Tibial artery (tissue), 4 donors: Measurements from ENCODE around the gene NCL.

Source experiments
- DNase-seq, 2 donors: peaks; one replicate each; pipeline ENCODE4 v3.0.0-alpha.2; 2019
- H3K27ac ChIP-seq, 2 donors: fragments of 200-600 bp; sonication (generic) in 1 of 2; 1 replicate in 1 of 2; 2 replicates in 1 of 2; pipeline ENCODE4 v1.5.1; 2018 to 2019; ENCODE audit warnings: mild to moderate bottlenecking in 1 of 2
- H3K27me3 ChIP-seq, 2 donors: fragments of 200-600 bp; sonication (generic) in 1 of 2; one replicate each; pipeline versions ENCODE4 v1.5.1 to v1.6.0; 2016 to 2019
- H3K36me3 ChIP-seq, 3 donors: fragments of 200-600 bp; sonication (generic) in 2 of 3; one replicate each; pipeline ENCODE4 v1.5.1; 2016 to 2019; ENCODE audit warnings: mild to moderate bottlenecking in 2 of 3
- H3K4me1 ChIP-seq, 4 donors: fragments of 200-600 bp; sonication (generic) in 2 of 4; 1 replicate in 3 of 4; 2 replicates in 1 of 4; pipeline ENCODE4 v1.5.1; 2016 to 2019
- H3K4me3 ChIP-seq, 2 donors: fragments of 200-600 bp; sonication (generic) in 1 of 2; 1 replicate in 1 of 2; 2 replicates in 1 of 2; pipeline ENCODE4 v1.5.1; 2018 to 2019; ENCODE audit warnings: mild to moderate bottlenecking in 2 of 2
- H3K9me3 ChIP-seq, 3 donors: fragments of 200-600 bp; sonication (generic) in 1 of 3; one replicate each; pipeline ENCODE4 v1.5.1; 2016 to 2019
- CTCF ChIP-seq, 2 experiments: fragments of 200-600 bp in 1 of 2; fragments of 450-650 bp in 1 of 2; IDR thresholded peaks; one replicate each; pipeline ENCODE4 v1.5.1; 2017 to 2019; ENCODE audit warnings: antibody characterized with exemption in 2 of 2, mild to moderate bottlenecking in 1 of 2, moderate library complexity in 1 of 2
- intact Hi-C: fragments of 100-400 bp; cut with DNase I; formaldehyde crosslinking; loops from one replicate; pipeline ENCODE4 v1.15.0; 2023; ENCODE audit warnings: low total_unique reads

The NCL gene

GRCh38 chr2:231422056-231422455 is 42.2 kb downstream of the NCL start:
- no peaks in the 10 kb centered on the region for H3K4me1 ChIP-seq
- H3K36me3 ChIP-seq, result no peaks in the 10 kb centered on the region
- DNase-seq, result no peak
- intact Hi-C loops, result no loop called here
- H3K27ac ChIP-seq, result no peak overlapping the region
- no peaks in the 10 kb centered on the region for H3K9me3 ChIP-seq
- no peak for TF ChIP-seq CTCF (IDR thresholded peaks at IDR 0.05)
- peaks cover 0 to 10% of the 10 kb centered on the region in 2 donors for H3K27me3 ChIP-seq
- H3K4me3 ChIP-seq, result no peak overlapping the region

GRCh38 chr2:231421051-231421580 is 43.2 kb downstream of the NCL start:
- no peak for TF ChIP-seq CTCF (IDR thresholded peaks at IDR 0.05)
- no peak overlapping the region for H3K27ac ChIP-seq
- intact Hi-C loops, result no loop called here
- no peak overlapping the region for H3K4me3 ChIP-seq
- H3K36me3 ChIP-seq, result no peaks in the 10 kb centered on the region
- H3K27me3 ChIP-seq, result peaks cover 0 to 10% of the 10 kb centered on the region in 2 donors
- no peak for DNase-seq
- no peaks in the 10 kb centered on the region for H3K9me3 ChIP-seq
- no peaks in the 10 kb centered on the region for H3K4me1 ChIP-seq

GRCh38 chr2:231418820-231419640 is 45.3 kb downstream of the NCL start:
- no peak for TF ChIP-seq CTCF (IDR thresholded peaks at IDR 0.05)
- no peak for DNase-seq
- Histone ChIP-seq H3K27me3 (peaks cover 0 to 8% of the 10 kb centered on the region in 2 donors), H3K27ac (no peak overlapping the region), H3K9me3 (no peaks in the 10 kb centered on the region), H3K4me3 (no peak overlapping the region), H3K4me1 (no peaks in the 10 kb centered on the region), H3K36me3 (no peaks in the 10 kb centered on the region)
- intact Hi-C loops, result loop anchor here (10.0 kb wide), 2 partner anchors 124 to 314 kb away; no protein-coding TSS in a partner anchor

- no peak for TF ChIP-seq CTCF (IDR thresholded peaks at IDR 0.05)
- intact Hi-C loops, result loop anchor here (10.0 kb wide), 2 partner anchors 120 to 310 kb away; no protein-coding TSS in a partner anchor
- peaks cover 0 to 8% of the 10 kb centered on the region in 2 donors for H3K27me3 ChIP-seq
- peaks cover 0 to 16% (median 11%) of the 10 kb centered on the region in 4 donors for H3K4me1 ChIP-seq
- H3K9me3 ChIP-seq, result no peaks in the 10 kb centered on the region
- H3K27ac ChIP-seq, result no peak overlapping the region
- no peaks in the 10 kb centered on the region for H3K36me3 ChIP-seq
- no peak for DNase-seq
- no peak overlapping the region for H3K4me3 ChIP-seq
Observed at GRCh38 chr2:231415029-231415428, 49.3 kb downstream of the NCL start.

GRCh38 chr2:231413921-231414476 is 50.3 kb downstream of the NCL start:
- peaks cover 0 to 5% of the 10 kb centered on the region in 2 donors for H3K27me3 ChIP-seq
- DNase-seq, result no peak
- no peak for TF ChIP-seq CTCF (IDR thresholded peaks at IDR 0.05)
- no peak overlapping the region for H3K27ac ChIP-seq
- H3K36me3 ChIP-seq, result no peaks in the 10 kb centered on the region
- H3K4me1 ChIP-seq, result peaks cover 0 to 16% (median 11%) of the 10 kb centered on the region in 4 donors
- H3K4me3 ChIP-seq, result no peak overlapping the region
- intact Hi-C loops, result loop anchor here (5.0 to 10.0 kb wide), 3 partner anchors 119 to 309 kb away; no protein-coding TSS in a partner anchor
- H3K9me3 ChIP-seq, result no peaks in the 10 kb centered on the region
